PC-3 (cell line): ENCODE results near the gene PSMB7.

Experiments
- CTCF ChIP-seq: fragments of 300-600 bp; sonication (generic); conservative IDR thresholded peaks from 2 replicates; pipeline ENCODE4 v1.5.1; 2017; ENCODE audit warnings: antibody characterized with exemption, low read depth, mild to moderate bottlenecking, low read length
- EZH2 ChIP-seq: fragments of 300-600 bp; sonication (generic); IDR thresholded peaks from one replicate; pipeline ENCODE4 v1.6.1; 2017; ENCODE audit warnings: antibody characterized with exemption, mild to moderate bottlenecking, low read length; ENCODE audit not compliant: unreplicated experiment
- EZH2phosphoT487 ChIP-seq: fragments of 300-600 bp; sonication (generic); IDR thresholded peaks from 2 replicates; pipeline ENCODE4 v1.6.1; 2018; ENCODE audit warnings: mild to moderate bottlenecking, antibody characterized with exemption, low read length, borderline replicate concordance

- TF ChIP-seq CTCF (no peak), EZH2 (no peak), EZH2phosphoT487 (no peak)
Observed at GRCh38 chr9:124438091-124438490, 22.8 kb upstream of the PSMB7 start.
